Measurements from ENCODE around the gene COL6A3. TPM values are rescaled to one million over a fixed set of nuclear protein-coding genes. Genes with fewer than 3 reads are reported as not detected.

The COL6A3 gene
- total RNA-seq, 2 experiments from 2014 or later = 1.3 TPM

DNA sequence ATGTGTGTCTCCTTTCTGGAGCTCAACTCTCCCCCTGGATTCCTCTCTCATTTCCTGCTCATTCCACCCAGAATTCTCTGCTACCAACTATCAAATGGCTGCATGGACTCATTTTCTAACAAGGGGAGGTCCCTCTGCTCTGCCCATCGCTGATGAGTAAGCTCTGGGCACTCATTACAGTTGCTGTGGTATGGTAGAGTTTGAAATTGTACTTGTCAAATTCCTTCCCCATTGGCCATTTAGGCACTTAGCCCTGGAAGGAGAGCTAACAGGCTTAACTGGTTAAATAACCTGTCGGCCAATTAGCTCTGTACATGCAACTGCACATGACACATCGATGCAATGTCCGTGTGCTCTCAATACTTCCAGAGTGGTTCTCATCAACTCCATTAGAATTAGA lies 20.4 kb downstream of the COL6A3 start:
- Histone ChIP-seq H3K27me3 (ENCODE audit: control insufficient read depth in 1 of 2, insufficient read depth in 2 of 2, low read length in 2 of 2) (no peaks in the 10 kb centered on the region), H3K4me3 (ENCODE audit: low read length) (no peak overlapping the region), H3K36me3 (ENCODE audit: insufficient read depth, low read length) (no peaks in the 10 kb centered on the region), H3K27ac (ENCODE audit: low read depth in 1 of 2, low read length in 2 of 2) (no peak overlapping the region), H3K9me3 (ENCODE audit: control insufficient read depth in 1 of 2, insufficient read depth in 1 of 2, low read length in 2 of 2) (no peaks in the 10 kb centered on the region), H3K4me1 (ENCODE audit: insufficient read depth, low read length) (no peaks in the 10 kb centered on the region)
- H3K4me1 Mint-ChIP-seq (ENCODE audit: low read depth) = no peaks in the 10 kb centered on the region
- H3K27ac Mint-ChIP-seq = no peak overlapping the region
- intact Hi-C loops (cut with DNase I, micrococcal nuclease) = no loop called here
- no peaks in the 10 kb centered on the region for H3K36me3 Mint-ChIP-seq (ENCODE audit: low read depth)
- POLR2A ChIA-PET = no interaction called here
- ATAC-seq (ENCODE audit: poor library complexity) (no peak), DNase-seq (no peak)
- H3K4me3 Mint-ChIP-seq = no peak overlapping the region
- no peak for TF ChIP-seq CTCF (IDR thresholded peaks at IDR 0.05)
- CTCF ChIA-PET = no interaction called here
- no peaks in the 10 kb centered on the region for H3K9me3 Mint-ChIP-seq
- H3K27me3 Mint-ChIP-seq = no peaks in the 10 kb centered on the region

- no peaks in the 10 kb centered on the region for H3K36me3 ChIP-seq (ENCODE audit: insufficient read depth, low read length)
- no peak overlapping the region for H3K4me3 ChIP-seq (ENCODE audit: low read length)
- TF ChIP-seq CTCF (IDR thresholded peaks at IDR 0.05) = no peak
- no peaks in the 10 kb centered on the region for H3K9me3 ChIP-seq (ENCODE audit: control insufficient read depth in 1 of 2, insufficient read depth in 1 of 2, low read length in 2 of 2)
- H3K27ac ChIP-seq (ENCODE audit: low read depth in 1 of 2, low read length in 2 of 2) = no peak overlapping the region
- intact Hi-C loops (cut with DNase I, micrococcal nuclease) = no loop called here
- POLR2A ChIA-PET = no interaction called here
- Mint-ChIP-seq H3K4me1 (ENCODE audit: low read depth) (no peaks in the 10 kb centered on the region), H3K27me3 (no peaks in the 10 kb centered on the region), H3K9me3 (no peaks in the 10 kb centered on the region), H3K36me3 (ENCODE audit: low read depth) (no peaks in the 10 kb centered on the region), H3K27ac (no peak overlapping the region), H3K4me3 (no peak overlapping the region)
- no peaks in the 10 kb centered on the region for H3K27me3 ChIP-seq (ENCODE audit: control insufficient read depth in 1 of 2, insufficient read depth in 2 of 2, low read length in 2 of 2)
- DNase-seq = no peak
- CTCF ChIA-PET = no interaction called here
- H3K4me1 ChIP-seq (ENCODE audit: insufficient read depth, low read length) = no peaks in the 10 kb centered on the region
- no peak for ATAC-seq (ENCODE audit: poor library complexity)
Measured at GRCh38 chr2:237392186-237392585, 21.8 kb downstream of the COL6A3 start.

- H3K9me3 Mint-ChIP-seq = no peaks in the 10 kb centered on the region
- ChIA-PET POLR2A (no interaction called here), CTCF (no interaction called here)
- H3K4me1 Mint-ChIP-seq (ENCODE audit: low read depth) = no peaks in the 10 kb centered on the region
- Histone ChIP-seq H3K27me3 (ENCODE audit: control insufficient read depth in 1 of 2, insufficient read depth in 2 of 2, low read length in 2 of 2) (no peaks in the 10 kb centered on the region), H3K9me3 (ENCODE audit: control insufficient read depth in 1 of 2, insufficient read depth in 1 of 2, low read length in 2 of 2) (no peaks in the 10 kb centered on the region), H3K4me1 (ENCODE audit: insufficient read depth, low read length) (no peaks in the 10 kb centered on the region), H3K27ac (ENCODE audit: low read depth in 1 of 2, low read length in 2 of 2) (no peak overlapping the region), H3K36me3 (ENCODE audit: insufficient read depth, low read length) (no peaks in the 10 kb centered on the region), H3K4me3 (ENCODE audit: low read length) (no peak overlapping the region)
- no peak for ATAC-seq (ENCODE audit: poor library complexity)
- H3K36me3 Mint-ChIP-seq (ENCODE audit: low read depth) = no peaks in the 10 kb centered on the region
- intact Hi-C loops (cut with DNase I, micrococcal nuclease) = no loop called here
- H3K27ac Mint-ChIP-seq = no peak overlapping the region
- no peak for DNase-seq
- H3K27me3 Mint-ChIP-seq = no peaks in the 10 kb centered on the region
- no peak overlapping the region for H3K4me3 Mint-ChIP-seq
- TF ChIP-seq CTCF (IDR thresholded peaks at IDR 0.05) = no peak
Measured at GRCh38 chr2:237391140-237391539, 22.8 kb downstream of the COL6A3 start.
